HG02610 (cell line): Measurements from ENCODE around the gene NFIA.
A peak's percentile ranks its signal among the peaks of the same experiment; 100 is the strongest.

ENCODE experiments used
- ATAC-seq: cut with Tn5 transposase; IDR thresholded peaks from one replicate; pipeline ENCODE4 v1.9.1; 2021; ENCODE audit warnings: mild to moderate bottlenecking, moderate library complexity; ENCODE audit not compliant: unreplicated experiment

The NFIA gene

DNA sequence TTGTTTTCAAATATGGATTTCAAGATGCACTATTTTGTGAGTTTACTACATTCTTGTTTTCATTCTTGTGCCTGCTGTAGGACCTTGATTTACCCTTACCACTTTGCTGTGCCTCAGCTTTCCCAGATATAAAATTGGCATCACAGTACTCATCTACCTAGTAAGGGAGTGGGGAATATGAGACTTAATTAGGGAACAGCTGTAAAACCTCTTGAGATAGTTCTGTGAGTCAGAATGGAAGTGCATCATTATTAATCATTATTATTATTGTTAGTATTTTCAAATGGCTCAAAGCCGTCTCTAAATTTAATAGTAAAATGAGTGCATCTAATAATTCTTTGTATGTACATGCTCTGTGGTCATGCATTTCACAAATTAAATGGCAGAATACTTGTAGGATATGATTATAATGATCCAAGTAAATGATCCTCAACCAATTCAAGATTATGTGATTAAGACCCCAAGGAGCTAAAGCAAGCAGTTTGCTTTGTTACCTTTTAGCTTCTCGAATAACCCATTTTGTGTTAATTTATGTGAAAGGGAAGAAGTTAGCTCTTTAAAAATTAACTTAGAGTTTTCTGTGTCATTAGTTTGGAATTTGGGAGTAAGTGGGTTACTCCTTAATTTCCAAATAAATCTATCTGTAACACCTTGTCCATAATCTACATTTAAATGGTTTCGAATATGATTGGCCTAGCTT, 155.4 kb downstream of the NFIA start:
- no peak for ATAC-seq

DNA sequence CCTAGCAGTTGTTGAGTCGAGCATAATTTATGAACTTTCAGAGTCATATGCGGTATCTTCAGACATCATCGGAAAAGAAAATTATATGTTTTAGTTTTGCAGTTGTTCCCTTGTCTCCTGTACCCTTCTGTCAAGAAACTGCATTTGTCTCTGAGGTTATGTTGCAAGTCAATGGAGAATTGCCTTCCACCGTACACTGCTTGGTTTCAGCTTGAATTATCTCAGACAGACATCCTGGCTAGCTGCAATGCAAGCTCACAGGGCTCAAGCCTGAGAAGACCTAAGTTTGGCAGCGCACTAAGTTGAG, 156.0 kb downstream of the NFIA start:
- no peak for ATAC-seq

- ATAC-seq: no peak
Observed at GRCh38 chr1:61240878-61241277, 158.5 kb downstream of the NFIA start.

- ATAC-seq: no peak
Observed at GRCh38 chr1:61241411-61241838, 159.1 kb downstream of the NFIA start.

DNA sequence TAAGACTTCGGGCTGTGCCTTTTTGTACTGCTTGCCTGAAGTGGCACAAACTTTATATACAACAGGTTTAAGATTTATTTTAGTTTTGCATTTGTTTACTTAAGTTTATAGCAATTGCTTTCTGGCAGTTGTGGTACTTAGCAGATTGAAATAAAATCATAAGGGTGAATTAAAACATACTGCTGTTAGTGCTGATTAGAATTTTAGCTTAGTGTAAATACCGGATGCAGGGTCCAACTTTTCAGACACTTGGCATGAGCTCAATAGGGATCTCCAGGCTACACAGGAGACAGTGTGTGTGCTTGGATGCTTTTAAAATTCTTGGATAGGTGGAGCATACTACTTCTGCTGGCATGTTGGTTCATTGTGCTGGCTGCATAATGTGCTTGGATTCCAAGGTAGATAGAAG, 159.6 kb downstream of the NFIA start:
- ATAC-seq: no peak

GRCh38 chr1:61244114-61244513, 161.8 kb downstream of the NFIA start:
- ATAC-seq: no peak

- no peak for ATAC-seq
Observed at GRCh38 chr1:61245696-61246400, 163.5 kb downstream of the NFIA start.

GRCh38 chr1:61247051-61247825, 164.9 kb downstream of the NFIA start:
- peak; percentile 51 for ATAC-seq

- no peak for ATAC-seq
Observed at GRCh38 chr1:61247881-61248752, 165.8 kb downstream of the NFIA start.

DNA sequence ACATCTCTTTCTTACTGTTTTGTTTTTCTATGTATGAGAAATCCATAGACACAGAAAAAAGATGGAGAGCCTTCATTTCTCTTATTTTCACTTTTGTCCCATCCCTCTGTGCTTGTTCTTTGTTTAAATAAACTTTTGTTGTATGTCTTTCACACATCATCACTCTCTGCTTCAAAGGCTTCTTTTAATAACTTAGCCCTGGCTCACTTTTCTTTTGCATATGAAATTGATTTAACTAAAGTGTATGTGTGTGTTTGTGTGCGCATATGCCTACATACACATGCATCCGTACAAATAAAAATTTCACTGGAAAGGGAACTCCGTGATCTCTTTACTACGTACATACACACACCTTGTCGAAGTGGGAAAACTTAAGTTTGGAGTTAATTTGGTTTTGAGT, 168.6 kb downstream of the NFIA start:
- ATAC-seq: no peak

DNA sequence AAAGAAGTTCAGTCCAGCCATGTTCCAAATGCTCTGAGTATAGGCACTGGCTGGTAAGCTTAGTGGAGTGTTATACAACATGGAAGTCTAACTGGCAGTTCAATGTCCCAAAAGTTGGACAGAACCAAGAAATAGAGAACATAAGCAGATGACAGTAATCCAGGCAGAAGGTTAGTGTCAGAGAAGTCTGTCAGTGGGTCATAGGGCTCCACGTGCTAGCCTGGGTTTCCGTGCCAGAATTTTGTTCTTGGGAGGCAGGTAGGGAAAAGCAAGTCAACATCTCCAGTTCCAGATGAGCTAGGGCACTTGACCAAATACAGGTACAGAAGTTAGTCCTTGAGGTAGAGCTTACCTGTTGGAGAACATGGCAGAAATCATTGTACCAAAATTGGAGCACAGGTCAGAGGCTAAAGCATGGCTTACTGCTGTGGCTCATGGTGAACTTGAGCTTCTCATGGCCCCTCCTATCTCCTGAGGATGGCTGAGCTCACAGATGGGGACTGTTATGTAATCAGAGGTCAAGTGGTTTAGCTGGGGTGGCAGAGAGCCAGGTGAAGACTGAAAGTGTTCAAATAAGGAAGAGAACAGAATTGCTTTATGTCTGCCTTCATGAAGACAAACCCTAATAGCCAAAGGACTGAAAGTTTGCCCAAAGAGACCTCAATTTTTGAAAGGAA, 170.8 kb downstream of the NFIA start:
- no peak for ATAC-seq

DNA sequence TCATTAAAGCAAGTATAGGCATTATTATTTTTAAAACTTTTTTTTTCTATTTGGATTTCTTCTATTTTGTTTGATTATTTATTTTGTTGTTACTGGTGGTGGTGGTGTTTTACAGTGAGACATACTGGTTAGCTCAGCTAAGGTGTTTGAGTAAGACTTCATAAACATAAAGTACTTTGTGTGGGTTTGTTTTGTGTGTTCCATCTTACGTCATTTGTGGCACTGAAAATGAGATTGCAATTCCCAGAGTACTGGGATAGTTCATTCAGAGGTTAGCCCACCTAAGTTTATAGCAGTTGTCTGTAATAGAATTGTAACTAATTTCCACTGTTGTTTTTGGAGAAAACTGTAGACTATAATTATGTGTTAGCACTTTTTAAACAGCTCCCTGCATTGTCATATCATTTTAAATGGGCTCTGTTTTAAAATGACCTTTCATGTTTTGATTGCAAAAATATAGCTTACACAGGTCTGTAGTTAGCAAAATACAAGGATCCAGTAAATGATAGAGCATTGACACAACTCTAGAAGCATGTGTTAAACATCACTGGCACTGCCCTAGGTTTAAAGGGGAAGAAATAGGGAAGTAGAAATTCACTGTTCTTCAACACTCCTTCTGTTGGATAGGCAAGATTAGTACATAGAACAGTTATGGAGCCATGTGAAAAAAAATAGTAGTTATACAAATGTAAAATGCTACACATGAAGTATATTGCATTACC, 171.7 kb downstream of the NFIA start:
- ATAC-seq: no peak

DNA sequence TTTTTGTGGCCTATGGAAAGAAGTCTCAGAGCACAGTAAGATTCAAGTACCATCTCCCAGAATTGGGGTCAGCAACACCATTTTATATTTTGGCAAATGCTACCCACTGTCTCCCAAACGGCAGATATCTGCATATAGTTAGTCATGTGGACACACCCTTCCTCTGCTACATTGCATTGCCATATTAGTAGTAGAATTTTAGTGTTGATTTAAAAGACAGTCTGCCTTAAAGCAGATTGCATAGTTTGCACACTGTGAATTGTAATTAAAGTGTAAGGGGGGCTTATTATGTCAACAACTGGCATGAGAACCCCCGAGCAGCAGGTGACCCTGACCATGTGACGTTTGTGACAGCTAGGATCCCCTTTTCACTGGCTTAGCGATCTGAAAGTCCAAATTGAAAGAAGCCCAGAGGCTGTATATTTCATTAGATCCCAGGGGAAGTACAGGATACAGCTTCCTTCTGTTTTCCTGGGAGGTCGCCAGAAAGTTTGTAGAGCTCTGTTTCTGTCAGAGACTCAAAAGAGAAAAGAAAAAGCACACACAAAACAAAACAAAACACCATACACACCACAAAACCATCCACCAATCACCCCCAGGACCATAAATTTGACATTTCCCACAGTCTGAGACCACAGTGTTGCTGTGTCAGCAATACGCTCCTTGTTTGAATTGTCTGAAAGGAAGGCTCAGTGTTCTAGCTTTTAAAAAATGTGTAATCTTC, 172.4 kb downstream of the NFIA start:
- no peak for ATAC-seq

DNA sequence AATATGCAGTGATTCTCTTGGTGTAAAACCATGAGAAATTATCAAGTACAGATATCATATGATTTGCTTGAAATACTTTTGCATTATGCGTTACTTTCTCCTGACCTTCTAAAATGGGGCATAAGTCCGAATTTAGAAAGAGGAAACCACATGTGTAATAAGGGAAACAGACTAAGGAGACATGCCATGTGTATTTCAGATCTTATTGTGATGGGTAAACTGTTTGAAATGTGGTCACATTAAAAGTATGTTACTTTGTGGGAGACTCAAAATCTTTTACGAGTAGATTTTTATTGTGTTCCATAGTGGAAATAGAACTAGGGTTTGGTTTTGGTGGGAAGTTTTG, 173.0 kb downstream of the NFIA start:
- no peak for ATAC-seq

GRCh38 chr1:61259379-61260148, 177.2 kb downstream of the NFIA start:
- ATAC-seq: no peak

DNA sequence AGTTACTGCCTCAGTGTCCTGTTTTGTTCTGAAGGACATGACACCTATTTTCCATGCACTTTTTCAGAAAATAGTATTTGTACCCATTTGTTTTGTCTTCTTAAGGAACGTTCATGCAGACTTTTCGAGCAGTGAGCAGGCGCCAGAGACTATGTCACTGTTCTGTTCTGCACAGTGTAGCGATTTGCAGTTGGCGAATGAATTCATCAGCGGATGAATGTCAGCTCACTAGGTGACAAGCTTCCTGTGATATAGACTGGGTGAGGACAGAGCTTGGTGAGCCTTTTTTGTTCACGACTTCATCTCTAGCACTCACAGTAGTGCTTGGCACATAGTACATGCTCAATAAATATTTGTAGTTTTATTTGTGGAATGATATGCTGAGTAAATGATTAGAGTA, 177.8 kb downstream of the NFIA start:
- no peak for ATAC-seq

DNA sequence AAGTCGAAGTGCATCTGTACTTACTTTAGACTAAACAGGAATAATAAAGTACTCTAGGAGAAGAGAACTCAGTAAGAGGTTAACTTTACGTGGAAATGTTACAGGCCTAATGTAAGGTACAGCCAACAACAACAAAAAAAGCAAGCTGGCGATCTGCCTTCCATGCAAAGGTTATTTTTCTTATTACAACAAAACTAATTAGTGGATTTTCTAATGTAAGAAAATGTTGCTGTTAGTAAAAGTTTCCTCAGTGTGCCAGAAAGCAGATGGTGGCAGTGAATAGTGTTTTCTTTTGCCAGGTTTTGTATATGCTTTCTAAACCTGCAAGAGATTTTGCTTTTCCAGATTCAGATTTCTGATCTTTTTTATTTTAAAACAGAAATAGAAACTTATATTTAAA, 179.2 kb downstream of the NFIA start:
- ATAC-seq: no peak
